HL-60 (cell line): ENCODE data around the gene GATM.

Source experiments
- GABPA ChIP-seq: IDR thresholded peaks from 2 replicates; pipeline ENCODE4 v1.6.1; 2012; ENCODE audit warnings: low read depth
- POLR2AphosphoS5 ChIP-seq: IDR thresholded peaks from 2 replicates; pipeline ENCODE4 v1.6.1; 2012; ENCODE audit warnings: low read depth
- TF ChIP-seq, protein P1 (sequence below): IDR thresholded peaks from one replicate; pipeline ENCODE4 v1.5.1; 2011; ENCODE audit warnings: low read length, control low read depth, inconsistent platforms; ENCODE audit not compliant: insufficient read depth

DNA sequence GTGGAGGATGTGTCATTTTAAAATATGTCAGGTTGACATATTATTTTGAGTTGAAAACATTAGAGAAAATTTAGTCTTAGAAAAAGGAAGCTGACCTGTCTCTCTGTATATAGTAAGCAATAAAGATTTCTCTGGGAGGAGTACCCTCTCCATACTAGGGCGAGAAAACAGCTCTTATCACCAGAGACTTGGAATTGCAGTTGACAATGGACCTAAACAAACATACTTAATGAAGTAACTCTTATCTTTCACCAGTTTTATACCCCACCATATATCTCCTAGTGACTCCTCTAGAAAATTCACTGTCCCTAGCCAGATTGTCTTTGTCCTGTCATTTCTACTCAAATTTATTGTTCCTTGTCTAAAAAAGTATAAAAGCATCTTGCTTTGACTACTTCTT, 7.2 kb upstream of the GATM start:
- TF ChIP-seq, protein P1, sequence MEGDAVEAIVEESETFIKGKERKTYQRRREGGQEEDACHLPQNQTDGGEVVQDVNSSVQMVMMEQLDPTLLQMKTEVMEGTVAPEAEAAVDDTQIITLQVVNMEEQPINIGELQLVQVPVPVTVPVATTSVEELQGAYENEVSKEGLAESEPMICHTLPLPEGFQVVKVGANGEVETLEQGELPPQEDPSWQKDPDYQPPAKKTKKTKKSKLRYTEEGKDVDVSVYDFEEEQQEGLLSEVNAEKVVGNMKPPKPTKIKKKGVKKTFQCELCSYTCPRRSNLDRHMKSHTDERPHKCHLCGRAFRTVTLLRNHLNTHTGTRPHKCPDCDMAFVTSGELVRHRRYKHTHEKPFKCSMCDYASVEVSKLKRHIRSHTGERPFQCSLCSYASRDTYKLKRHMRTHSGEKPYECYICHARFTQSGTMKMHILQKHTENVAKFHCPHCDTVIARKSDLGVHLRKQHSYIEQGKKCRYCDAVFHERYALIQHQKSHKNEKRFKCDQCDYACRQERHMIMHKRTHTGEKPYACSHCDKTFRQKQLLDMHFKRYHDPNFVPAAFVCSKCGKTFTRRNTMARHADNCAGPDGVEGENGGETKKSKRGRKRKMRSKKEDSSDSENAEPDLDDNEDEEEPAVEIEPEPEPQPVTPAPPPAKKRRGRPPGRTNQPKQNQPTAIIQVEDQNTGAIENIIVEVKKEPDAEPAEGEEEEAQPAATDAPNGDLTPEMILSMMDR: no peak
- no peak for TF ChIP-seq POLR2AphosphoS5
- no peak for TF ChIP-seq GABPA
